Nephron progenitor cell (in vitro differentiated cells): ENCODE measurements around the gene PTS.
A peak's percentile ranks its signal among the peaks of the same experiment; 100 is the strongest.

ENCODE experiments used
- DNase-seq: peaks from one replicate; pipeline ENCODE4 v3.0.0; 2021
- H3K27ac Mint-ChIP-seq: 2 replicates; pipeline ENCODE4 v1.8.0; 2021; ENCODE audit warnings: mild to moderate bottlenecking, moderate library complexity, mixed read lengths
- H3K27me3 Mint-ChIP-seq: 2 replicates; pipeline ENCODE4 v1.8.0; 2021; ENCODE audit warnings: mild to moderate bottlenecking, low read depth, mixed read lengths; ENCODE audit not compliant: poor library complexity
- H3K36me3 Mint-ChIP-seq: 2 replicates; pipeline ENCODE4 v1.8.0; 2021; ENCODE audit warnings: low read depth, mixed read lengths
- H3K4me1 Mint-ChIP-seq: 2 replicates; pipeline ENCODE4 v1.8.0; 2021; ENCODE audit warnings: mixed read lengths
- H3K4me3 Mint-ChIP-seq: 2 replicates; pipeline ENCODE4 v1.8.0; 2021; ENCODE audit warnings: mild to moderate bottlenecking, moderate library complexity, mixed read lengths
- H3K9me3 Mint-ChIP-seq: 2 replicates; pipeline ENCODE4 v1.8.0; 2021; ENCODE audit warnings: mild to moderate bottlenecking, moderate library complexity, mixed read lengths
- TF ChIP-seq, protein P1 (sequence below): fragments of 200-600 bp; sonication (generic); IDR thresholded peaks from 2 replicates; pipeline ENCODE4 v1.5.0; 2021; ENCODE audit warnings: antibody characterized with exemption

The PTS gene

DNA sequence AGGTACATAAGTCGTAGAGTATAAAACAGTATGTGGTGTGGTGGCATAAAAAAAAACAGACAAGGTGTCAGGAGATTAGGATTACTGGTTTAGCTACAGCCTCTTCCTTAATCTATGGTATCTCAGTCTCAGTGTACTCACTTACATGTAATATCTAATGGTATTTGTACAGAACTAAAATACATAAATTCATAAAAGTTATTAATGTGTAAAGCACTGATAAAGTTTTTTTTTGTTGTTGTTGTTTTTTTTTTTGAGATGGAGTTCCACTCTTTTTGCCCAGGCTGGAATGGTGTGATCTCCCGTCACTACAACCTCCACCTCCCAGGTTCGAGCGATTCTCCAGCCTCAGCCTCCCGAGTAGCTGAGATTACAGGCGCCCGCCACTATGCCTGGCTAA, 2.9 kb downstream of the PTS start:
- no peak for DNase-seq
- Mint-ChIP-seq H3K27me3 (peaks cover 10% of the 10 kb centered on the region), H3K36me3 (peaks cover 32% of the 10 kb centered on the region), H3K4me1 (peaks cover 18% of the 10 kb centered on the region), H3K9me3 (peaks cover 9% of the 10 kb centered on the region), H3K4me3 (no peak overlapping the region), H3K27ac (no peak overlapping the region)
- TF ChIP-seq, protein P1, sequence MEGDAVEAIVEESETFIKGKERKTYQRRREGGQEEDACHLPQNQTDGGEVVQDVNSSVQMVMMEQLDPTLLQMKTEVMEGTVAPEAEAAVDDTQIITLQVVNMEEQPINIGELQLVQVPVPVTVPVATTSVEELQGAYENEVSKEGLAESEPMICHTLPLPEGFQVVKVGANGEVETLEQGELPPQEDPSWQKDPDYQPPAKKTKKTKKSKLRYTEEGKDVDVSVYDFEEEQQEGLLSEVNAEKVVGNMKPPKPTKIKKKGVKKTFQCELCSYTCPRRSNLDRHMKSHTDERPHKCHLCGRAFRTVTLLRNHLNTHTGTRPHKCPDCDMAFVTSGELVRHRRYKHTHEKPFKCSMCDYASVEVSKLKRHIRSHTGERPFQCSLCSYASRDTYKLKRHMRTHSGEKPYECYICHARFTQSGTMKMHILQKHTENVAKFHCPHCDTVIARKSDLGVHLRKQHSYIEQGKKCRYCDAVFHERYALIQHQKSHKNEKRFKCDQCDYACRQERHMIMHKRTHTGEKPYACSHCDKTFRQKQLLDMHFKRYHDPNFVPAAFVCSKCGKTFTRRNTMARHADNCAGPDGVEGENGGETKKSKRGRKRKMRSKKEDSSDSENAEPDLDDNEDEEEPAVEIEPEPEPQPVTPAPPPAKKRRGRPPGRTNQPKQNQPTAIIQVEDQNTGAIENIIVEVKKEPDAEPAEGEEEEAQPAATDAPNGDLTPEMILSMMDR, result no peak

DNA sequence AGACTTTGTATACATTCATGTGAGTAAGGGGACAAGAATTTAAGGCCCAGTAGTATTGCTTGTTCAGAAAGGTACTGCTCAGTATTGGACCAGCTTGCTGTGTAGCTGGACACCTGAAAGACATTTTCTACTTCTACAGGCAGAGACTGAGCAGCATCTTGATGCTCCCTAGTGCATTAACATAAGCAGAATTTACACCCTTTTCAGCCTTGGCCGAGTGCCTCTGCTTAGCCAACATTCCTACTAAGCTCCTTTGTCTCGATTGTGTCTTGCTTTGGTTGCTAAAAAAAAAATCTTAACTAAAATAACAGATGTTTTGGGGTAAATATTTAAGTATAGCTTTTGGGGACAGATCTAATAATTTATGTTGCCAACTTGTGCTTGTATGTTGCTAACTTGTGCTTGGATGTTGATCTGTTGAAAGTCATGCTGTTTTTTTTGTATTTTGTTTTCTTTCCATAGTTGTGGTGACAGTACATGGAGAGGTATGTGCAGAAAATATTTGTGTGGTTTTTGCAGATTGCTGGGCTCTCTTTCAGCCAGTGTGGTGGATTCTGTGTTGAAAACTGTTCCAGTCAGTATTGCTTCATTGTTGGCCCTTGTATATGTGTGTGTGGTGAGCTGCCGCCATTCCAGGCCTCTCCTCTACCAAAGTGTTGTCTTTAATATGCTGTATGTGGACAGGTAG, 3.7 kb downstream of the PTS start:
- Mint-ChIP-seq H3K36me3 (peaks cover 32% of the 10 kb centered on the region), H3K4me1 (peaks cover 18% of the 10 kb centered on the region), H3K4me3 (no peak overlapping the region), H3K27ac (peak overlapping the region; percentile 67), H3K27me3 (peaks cover 3% of the 10 kb centered on the region), H3K9me3 (peaks cover 2% of the 10 kb centered on the region)
- no peak for DNase-seq
- TF ChIP-seq, protein P1, result no peak

DNA sequence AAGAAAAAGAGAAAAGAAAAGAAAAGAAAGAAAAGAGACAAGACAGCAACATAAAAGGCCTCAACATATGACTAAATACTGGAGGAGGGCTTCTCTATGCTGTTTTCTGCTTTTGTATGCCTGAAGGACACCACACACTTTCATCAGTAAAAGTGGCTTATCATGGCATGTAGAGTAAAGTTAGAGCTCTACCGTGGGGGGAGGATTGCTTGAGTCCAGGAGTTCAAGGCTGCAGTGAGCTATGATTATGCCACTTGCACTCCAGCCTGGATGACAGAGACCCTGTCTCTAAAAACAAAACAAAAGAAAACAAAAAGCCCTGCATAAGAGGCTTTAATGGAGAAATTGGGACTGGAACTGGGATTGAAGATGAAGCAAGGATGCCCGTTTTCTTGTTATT, 5.7 kb downstream of the PTS start:
- TF ChIP-seq, protein P1, result no peak
- no peak overlapping the region for H3K27ac Mint-ChIP-seq
- H3K9me3 Mint-ChIP-seq, result no peaks in the 10 kb centered on the region
- DNase-seq, result no peak
- no peak overlapping the region for H3K4me3 Mint-ChIP-seq
- H3K4me1 Mint-ChIP-seq, result peaks cover 15% of the 10 kb centered on the region
- no peaks in the 10 kb centered on the region for H3K27me3 Mint-ChIP-seq
- peaks cover 47% of the 10 kb centered on the region for H3K36me3 Mint-ChIP-seq

DNA sequence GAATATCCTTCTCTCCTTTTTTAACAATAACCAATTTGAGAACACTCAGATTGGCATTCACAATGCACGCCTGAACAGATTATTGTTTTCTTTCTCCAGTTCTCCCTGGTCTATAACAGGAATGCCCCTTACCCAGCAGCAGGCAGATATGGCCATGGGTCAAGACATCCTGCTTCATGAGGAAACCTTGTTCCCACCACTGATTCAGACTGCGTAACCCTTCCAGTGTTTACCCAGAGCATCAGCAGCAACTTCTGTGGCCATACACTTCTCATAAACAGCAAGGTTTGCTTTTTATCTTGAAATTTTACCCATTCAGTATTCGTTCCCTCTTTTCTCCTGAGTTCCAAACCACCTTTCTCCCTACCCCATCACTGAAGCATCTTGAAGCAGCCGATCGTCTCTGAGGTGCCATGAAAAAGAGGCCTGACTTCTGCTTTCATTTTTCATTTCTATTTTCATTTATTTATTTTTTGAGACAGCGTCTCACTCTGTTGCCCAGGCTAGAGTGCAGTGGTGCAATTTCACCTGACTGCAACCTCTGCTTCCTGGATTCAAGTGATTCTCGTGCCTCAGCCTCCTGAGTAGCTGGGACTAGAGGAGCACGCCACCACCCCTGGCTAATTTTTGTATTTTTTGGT, 9.6 kb downstream of the PTS start:
- H3K4me3 Mint-ChIP-seq, result no peak overlapping the region
- no peak overlapping the region for H3K27ac Mint-ChIP-seq
- H3K36me3 Mint-ChIP-seq, result peaks cover 55% of the 10 kb centered on the region
- H3K27me3 Mint-ChIP-seq, result no peaks in the 10 kb centered on the region
- H3K4me1 Mint-ChIP-seq, result no peaks in the 10 kb centered on the region
- no peaks in the 10 kb centered on the region for H3K9me3 Mint-ChIP-seq
- DNase-seq, result no peak
- TF ChIP-seq, protein P1, result no peak

DNA sequence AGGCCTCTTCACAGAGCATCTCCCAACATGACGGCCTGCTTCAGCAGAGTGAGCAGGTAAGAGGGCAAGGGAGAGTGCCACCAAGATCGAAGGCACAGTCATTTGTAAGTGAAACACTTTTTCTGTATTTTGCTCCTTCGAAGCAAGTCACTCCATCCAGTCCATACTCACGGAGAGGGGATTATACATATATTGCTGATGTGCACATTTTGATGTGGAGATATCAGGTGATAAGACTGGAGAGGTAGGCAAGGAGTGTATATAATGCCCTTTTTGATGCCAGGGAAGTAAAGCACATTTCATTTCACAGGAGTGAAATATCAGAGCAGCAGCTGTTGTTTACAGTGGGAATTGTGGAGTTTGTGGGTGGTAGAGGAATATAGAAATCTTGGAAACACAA, 11.2 kb downstream of the PTS start:
- DNase-seq, result no peak
- H3K4me1 Mint-ChIP-seq, result no peaks in the 10 kb centered on the region
- H3K27me3 Mint-ChIP-seq, result no peaks in the 10 kb centered on the region
- H3K27ac Mint-ChIP-seq, result no peak overlapping the region
- H3K9me3 Mint-ChIP-seq, result peaks cover 4% of the 10 kb centered on the region
- H3K4me3 Mint-ChIP-seq, result no peak overlapping the region
- H3K36me3 Mint-ChIP-seq, result peaks cover 64% of the 10 kb centered on the region
- TF ChIP-seq, protein P1, result no peak

DNA sequence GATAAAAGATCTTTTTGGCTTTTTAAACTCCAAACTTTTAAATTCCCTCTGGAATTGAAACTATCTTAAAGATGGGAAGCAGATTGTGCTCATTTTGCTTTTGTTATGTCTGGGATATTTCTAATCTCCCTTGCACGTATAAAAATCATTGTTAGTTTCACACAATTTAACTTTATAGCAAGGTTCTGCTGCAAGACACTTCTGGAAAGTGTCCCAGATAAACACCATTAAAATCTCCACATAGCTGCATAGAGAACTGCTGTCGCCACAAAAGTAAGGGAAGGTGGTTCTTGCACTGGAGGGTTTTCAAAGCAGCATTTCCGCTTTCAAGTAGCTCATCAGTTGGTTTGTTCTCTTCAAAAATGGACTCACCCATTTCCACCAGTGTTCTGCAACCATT, 11.8 kb downstream of the PTS start:
- no peaks in the 10 kb centered on the region for H3K4me1 Mint-ChIP-seq
- no peak for DNase-seq
- TF ChIP-seq, protein P1, result no peak
- no peaks in the 10 kb centered on the region for H3K27me3 Mint-ChIP-seq
- no peak overlapping the region for H3K27ac Mint-ChIP-seq
- peaks cover 70% of the 10 kb centered on the region for H3K36me3 Mint-ChIP-seq
- peaks cover 10% of the 10 kb centered on the region for H3K9me3 Mint-ChIP-seq
- H3K4me3 Mint-ChIP-seq, result no peak overlapping the region
